ENCODE measurements around the gene AHCYL2.
"Not testable (repeated sequence)": the region's sequence is repeated elsewhere in the genome, so short reads cannot be mapped to it uniquely, and the experiment has no call there.

Gene AHCYL2

GRCh38 chr7:129431911-129432643 is 207.2 kb downstream of the AHCYL2 start:
- no peak for DNase-seq

GRCh38 chr7:129433847-129434674 is 209.2 kb downstream of the AHCYL2 start, which contains the start of gene STRIP2:
STRIP2 (plus strand) TSS chr7:129434432; CDS start chr7:129434473, 41 bp downstream.
- peak; percentile 83 for DNase-seq

GRCh38 chr7:129434675-129435318 is 210.0 kb downstream of the AHCYL2 start:
- no peak for DNase-seq

GRCh38 chr7:129435414-129435829 is 210.6 kb downstream of the AHCYL2 start:
- no peak for DNase-seq

DNA sequence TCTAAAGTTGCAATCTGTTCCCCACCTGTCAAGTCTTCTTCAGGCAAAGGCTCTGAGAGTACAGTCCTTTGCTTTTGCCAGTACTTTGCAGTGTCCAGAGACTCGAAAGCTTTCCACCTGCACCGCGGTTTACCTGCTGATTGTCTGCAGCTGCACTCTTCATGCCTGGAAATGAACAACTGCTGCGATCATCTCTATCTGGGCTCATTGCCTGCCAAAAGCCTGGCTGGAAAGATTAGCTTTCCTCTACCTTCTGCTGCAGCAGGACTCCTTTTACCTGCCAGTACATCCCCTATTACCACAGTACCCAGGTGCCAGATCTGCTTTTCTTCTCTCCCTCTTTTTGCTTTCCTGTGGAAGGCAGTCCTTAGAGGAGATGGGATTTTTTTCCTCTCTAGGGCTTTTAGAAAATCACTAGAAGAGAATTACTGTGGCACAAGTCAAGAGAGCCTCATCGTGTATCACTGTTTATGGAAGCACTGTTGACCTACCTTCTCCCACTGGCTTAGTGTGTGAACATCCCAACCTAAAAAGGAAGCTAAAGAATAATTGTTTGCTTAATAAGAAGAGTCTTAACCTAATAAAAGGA is 211.6 kb downstream of the AHCYL2 start:
- no peak for DNase-seq

GRCh38 chr7:129437190-129437589 is 212.4 kb downstream of the AHCYL2 start:
- DNase-seq = no peak

GRCh38 chr7:129438281-129438838 is 213.5 kb downstream of the AHCYL2 start:
- DNase-seq = no peak

DNA sequence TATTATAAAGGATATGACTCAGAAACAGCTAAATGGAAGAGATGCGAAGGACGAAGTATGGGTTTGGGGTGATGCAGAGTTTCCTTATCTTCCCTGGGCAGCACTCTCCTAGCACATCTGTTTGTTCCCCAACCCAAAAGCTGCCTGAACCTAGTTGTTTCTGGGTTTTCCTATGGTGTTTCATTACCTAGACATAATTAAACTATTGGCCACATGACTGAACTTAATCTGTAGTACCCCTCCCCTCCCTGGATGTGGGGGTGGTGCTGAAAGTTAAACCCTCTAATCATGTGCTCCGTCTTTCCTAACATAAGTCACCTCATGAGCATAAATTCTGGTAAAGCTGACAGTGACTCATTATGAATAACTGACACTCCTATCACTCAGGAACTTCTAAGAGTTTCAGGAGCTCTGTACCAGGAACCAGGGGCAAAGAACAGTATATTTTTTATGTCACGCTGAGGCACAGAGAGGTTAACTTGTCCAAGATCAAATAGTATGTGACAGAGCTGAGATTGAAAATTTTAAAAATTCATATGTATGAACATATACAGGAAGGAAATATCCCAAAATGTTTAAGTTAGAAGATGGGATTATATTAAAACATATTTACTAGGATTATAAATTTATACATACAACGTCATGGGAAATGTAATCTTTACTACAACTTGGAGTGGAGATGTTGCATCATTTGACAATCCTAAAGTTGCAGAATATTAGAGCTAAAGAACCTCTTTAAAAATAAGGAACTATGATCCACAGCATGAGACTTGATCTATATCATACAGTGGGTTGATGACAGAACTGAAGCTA is 214.2 kb downstream of the AHCYL2 start:
- DNase-seq = no peak

DNA sequence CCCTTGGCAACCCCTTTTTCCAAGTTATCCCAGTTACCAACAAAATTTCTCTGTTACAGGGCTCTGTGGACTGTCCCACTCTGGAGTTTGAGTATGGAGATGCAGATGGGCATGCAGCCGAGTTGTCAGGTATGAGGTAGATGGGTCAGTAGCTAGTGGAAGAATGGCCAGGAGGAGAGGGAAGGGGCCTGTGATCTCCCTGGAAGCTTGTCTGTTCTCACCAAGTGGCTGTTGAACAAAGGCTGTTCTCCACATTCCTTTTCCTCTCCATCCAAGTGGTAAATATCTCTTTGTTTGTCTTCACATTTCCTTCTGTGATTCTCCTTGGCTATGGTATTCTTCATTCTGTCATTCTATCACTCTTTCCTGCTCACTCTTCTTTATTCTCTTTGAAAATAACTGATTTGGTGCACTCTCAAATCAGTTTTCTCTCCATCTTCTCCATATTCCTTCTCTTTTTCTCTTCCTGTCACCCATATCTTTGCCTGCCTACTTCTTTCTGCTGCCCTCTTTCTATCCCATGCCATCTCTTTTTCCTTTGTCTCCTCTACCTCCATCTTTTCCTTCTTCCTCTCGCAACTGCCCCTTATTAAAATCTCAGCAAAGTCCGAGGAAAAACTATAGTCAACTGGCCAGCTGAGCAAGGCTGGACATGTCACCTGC is 215.3 kb downstream of the AHCYL2 start:
- DNase-seq = no peak

DNA sequence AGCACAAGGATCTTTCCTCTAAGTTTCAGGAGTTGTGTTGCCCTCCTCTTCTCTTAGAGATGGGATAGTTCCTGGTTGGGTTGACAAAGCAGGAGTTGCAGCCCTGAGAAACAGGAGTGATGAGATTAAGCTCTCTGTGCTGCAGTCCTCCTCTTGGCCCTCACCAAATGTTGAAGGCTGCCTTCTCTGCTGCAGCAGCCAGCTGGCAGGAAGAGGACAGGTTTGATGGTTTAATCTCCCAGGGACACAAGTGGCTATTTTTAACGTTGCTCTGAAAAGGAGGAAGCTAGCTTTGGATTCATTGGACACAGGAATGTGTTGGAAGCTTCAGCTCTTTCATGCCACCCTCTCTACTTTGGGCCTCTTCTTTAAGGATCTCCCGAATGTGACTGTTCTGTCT is 218.8 kb downstream of the AHCYL2 start:
- no peak for DNase-seq

- DNase-seq = not testable (repeated sequence)
Observed at GRCh38 chr7:129444776-129445175, 219.9 kb downstream of the AHCYL2 start.

DNA sequence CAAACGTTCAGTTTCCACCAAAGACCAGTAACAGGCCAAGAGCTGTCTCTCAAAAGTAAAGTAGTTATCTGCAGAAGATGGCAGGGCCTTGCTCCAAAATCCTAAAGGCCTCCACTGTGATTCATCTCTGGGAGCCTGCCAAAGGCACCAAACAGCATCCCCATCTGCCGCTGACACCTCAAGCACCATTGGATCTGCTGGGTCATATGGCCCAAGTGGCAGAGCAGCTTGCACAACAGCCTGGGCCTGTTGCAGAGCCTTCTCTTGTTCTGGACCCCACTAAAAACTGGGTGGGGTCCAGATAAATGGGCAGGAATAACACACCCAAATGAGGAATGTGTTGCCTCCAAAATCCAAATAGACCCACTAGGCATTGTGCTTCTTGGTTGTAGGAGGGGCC is 222.1 kb downstream of the AHCYL2 start:
- DNase-seq = not testable (repeated sequence)

DNA sequence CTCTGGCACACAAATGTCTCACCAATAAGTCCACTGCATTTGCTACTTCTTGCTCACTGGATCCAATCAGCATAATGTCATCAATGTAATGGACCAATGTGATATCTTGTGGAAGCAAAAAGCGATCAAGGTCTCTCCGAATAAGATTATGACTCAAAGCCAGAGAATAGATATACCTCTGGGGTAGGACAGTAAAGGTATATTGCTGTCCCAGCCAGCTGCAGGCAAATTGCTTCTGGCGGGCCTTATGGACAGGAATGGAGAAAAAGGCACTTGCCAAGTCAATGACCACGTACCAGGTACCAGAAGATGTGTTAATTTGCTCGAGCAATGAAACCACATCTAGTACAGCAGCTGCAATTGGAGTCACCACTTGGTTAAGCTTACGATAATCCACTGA is 222.6 kb downstream of the AHCYL2 start:
- DNase-seq = not testable (repeated sequence)

DNA sequence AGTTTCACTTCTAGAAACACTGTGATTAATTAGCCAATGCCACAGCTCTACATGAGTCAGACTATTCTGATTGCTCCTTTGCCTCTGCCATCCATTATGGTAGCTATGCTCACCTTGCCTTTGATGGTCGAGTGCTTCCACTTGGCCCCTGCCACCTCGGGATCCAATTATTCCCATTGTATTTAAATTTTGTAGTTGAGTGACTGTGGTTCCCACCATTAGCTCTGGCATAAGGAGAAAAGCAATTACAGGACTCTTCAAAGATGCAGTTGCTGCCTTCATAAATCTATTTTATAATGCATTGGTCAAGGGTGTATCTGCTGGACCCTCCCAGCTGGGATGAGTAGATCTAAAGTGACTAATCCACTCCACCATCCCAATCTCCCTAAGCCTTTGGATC is 223.8 kb downstream of the AHCYL2 start:
- DNase-seq = not testable (repeated sequence)

GRCh38 chr7:129450295-129450694 is 225.5 kb downstream of the AHCYL2 start:
- no peak for DNase-seq

- DNase-seq = no peak
Observed at GRCh38 chr7:129452589-129453231, 227.9 kb downstream of the AHCYL2 start.

GRCh38 chr7:129453510-129454248 is 228.8 kb downstream of the AHCYL2 start:
- no peak for DNase-seq

GRCh38 chr7:129454249-129454551 is 229.4 kb downstream of the AHCYL2 start:
- no peak for DNase-seq

- DNase-seq = no peak
Observed at GRCh38 chr7:129456421-129456820, 231.6 kb downstream of the AHCYL2 start.

DNA sequence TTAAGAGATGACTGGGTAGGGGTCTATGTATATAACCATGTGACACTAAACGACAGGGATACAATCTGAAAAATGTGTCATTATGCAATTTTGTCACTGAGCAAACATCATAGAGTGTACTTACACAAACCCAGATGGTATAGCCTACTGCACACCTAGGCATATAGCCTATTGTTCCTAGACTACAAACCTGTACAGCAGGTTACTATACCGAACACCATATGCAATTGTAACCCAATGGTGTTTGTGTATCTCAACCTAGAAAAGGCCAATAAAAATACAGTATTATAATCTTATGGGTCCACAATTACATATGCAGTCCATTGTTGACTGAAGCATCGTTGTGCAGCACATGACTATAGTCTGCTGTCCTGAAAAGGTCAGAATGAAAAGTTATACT is 232.3 kb downstream of the AHCYL2 start:
- DNase-seq = no peak
